GM12874 (cell line): Measurements from ENCODE around the gene DNM3.

ENCODE experiments used
- TF ChIP-seq, protein P1 (sequence below): IDR thresholded peaks from 2 replicates; pipeline ENCODE4 v1.5.1; 2011; ENCODE audit warnings: low read depth, mild to moderate bottlenecking, control low read depth, low read length, moderate library complexity; ENCODE audit not compliant: insufficient read depth

DNM3 gene

DNA sequence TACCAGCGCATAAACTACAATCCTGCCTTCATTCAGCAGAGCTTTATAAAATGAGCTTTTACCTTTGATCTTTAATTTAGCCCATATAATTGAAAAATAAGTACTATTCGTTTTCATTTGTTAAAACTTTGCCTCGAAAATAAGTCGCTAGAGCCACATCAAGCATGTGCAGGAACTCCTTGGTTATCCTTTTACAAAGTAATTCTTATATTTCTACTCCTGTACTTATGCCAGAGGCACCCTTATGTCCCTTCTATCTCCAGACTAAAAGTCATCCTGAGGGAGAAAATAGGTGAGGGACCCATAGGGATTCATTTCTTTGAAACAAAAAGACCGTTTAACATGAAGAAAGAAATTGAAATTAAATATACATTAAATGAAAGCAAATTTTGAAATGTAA is 301.0 kb downstream of the DNM3 start:
- TF ChIP-seq, protein P1, sequence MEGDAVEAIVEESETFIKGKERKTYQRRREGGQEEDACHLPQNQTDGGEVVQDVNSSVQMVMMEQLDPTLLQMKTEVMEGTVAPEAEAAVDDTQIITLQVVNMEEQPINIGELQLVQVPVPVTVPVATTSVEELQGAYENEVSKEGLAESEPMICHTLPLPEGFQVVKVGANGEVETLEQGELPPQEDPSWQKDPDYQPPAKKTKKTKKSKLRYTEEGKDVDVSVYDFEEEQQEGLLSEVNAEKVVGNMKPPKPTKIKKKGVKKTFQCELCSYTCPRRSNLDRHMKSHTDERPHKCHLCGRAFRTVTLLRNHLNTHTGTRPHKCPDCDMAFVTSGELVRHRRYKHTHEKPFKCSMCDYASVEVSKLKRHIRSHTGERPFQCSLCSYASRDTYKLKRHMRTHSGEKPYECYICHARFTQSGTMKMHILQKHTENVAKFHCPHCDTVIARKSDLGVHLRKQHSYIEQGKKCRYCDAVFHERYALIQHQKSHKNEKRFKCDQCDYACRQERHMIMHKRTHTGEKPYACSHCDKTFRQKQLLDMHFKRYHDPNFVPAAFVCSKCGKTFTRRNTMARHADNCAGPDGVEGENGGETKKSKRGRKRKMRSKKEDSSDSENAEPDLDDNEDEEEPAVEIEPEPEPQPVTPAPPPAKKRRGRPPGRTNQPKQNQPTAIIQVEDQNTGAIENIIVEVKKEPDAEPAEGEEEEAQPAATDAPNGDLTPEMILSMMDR: no peak

DNA sequence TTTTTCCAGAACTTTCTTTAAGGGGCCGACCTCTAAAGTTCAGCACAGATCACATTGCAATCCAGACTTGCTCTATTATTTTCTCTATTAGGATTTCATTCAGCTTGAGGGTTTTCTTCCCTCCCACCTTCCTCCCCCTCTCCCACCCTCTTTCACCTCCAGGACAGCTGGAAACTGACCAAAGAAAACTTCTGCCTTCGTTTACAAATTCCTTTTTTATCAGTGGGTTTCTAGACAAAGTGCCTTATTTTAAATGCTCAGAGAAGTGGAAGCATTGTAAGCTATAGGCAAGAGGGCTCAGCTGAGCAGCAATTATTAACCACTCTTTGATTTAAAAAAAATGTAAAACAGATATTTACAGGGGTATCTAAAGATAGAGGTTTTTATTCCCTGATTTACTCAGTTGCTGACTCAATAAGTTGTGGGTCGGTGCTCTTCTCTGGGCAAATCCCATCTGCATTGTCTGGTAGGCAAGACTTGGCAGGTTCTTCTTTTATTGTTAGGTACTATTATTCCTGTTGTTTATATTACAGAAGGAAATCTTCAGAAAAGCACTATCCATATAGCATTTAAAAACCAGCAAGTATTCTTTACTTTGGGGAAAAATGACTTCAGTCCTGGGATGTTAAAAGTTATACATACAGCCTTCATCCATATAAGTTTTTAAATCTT is 302.2 kb downstream of the DNM3 start:
- TF ChIP-seq, protein P1: no peak

DNA sequence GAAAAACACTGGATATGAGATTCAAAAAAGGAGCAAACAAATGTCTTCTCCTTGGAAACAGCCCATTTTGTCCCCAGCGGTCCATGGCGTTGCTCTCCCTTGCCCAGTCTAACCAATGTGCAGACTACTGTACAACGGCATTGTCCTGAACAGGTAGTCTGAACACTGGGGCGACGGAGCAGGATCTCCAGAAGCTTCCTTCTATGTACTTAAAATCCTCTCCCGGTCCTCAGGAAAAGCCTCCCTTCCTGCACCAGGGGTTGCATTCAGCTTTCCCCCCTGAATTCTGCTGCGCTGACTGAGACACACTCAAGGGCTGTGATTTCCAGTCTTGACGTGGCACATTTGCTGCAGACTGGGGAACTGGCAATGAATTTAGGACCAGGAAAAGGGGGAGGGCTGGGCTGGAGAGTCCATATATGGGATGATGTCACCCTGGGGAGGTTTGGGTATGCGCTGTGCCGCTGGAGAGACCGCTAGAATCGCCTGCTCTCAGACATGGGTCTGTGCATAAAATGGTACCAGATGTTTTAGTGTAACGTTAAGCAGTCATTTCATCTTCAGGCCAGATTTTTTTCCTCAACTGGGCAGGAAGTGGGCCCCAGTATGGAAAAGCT is 303.3 kb downstream of the DNM3 start:
- TF ChIP-seq, protein P1: no peak

DNA sequence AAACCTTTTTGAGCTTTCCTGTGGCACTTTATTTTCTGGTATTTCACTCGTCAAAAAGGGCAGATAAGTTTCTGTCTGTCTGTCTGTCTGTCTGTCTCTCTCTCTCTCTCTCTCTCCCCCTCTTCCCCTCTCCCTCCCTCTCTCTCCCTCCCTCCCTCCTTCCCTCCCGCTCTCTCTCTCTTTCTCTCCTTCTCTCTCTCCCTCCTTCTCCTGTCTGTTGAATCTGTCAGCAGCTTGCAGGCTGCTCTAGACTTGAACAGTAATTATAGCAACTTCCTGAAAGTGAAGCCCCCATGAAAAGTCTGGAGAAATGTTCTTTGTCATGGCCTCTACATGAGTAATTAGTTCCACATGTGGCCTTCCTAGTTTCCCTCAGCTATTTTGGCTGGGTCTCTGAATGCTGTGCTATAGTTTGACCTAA is 303.9 kb downstream of the DNM3 start:
- TF ChIP-seq, protein P1: no peak

DNA sequence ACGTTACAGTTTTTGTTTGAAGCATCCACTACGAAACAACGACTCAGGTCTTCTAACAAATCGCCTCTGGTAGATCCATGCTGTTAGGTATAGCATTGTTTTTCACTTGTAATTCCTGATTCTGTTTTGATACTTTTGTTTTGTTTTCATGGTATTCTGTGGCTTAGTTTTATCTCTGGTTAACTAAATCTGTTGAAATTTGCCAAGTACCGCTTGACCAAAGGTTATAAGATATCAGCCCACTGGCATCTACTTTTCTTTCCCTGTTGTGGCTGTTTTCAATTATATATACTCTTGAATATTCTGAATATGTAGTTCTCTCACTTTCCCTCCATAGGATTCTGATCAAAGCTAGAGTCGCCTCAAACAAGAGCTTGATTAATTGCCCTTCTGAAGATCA is 304.4 kb downstream of the DNM3 start:
- TF ChIP-seq, protein P1: no peak

DNA sequence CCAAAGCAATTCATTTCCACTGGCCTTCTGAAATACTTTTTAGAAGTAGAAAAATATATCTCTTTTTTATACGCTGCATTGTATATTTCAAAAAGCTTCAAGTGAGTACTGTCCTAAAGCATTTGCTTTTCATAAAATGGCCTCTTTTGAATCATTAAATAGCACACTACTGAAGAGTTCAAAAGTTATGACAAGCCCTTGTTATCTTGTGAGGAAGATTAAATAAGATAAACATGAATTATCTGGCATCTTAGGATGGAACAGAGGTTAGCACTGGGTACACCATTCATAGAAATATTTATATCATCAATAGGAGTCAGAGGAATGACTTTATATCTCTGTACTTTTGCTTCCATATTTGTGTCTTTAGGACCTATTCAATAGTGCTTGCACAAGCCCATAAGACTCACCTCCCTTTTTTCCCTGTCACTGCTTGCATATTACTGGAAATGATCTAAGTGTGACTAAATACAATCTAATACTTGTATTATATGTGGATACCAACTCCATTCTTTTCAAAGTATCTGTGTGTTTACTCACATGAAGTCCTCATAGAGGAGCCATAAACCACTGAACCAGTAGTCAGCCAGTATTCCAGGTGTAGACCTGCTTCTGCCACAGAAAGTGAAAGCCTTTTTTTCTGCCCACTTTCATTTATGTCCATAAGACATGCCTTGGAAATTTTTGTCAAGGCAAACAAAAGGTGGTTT is 305.0 kb downstream of the DNM3 start:
- TF ChIP-seq, protein P1: no peak

DNA sequence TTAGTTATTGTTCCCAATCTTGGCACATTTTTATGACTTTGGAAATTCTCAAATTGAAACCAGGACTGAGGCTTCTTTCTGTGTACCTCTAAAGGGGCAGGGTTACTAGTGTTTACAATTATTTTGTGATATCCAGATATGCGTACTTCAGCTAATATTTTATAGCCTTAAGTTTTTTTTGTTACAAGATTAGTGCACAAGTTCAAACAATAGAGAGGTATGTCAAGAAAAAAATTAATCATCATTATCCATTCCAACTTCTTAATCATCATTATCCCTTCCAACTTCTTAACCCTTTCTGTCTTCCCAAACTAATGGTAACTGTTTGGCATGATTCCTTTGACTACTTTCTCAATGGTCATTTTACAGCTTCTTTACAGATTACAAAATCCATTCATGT is 306.2 kb downstream of the DNM3 start:
- TF ChIP-seq, protein P1: no peak
